AG04450 (cell line): Measurements from ENCODE around the gene GORAB. TPM values are rescaled to one million over a fixed set of nuclear protein-coding genes. Genes with fewer than 3 reads are reported as not detected.

Source experiments
- CTCF ChIA-PET: fragments of 300-600, 350-600 bp; formaldehyde crosslinking; extraction: SDS; loops from one replicate; lab custom pipeline; 2022; ENCODE audit warnings: antibody characterized with exemption, inconsistent platforms; lab: Charles Lee
- POLR2A ChIA-PET: fragments of 350-600 bp; formaldehyde crosslinking; extraction: SDS; loops from one replicate; lab custom pipeline; 2021; ENCODE audit warnings: antibody characterized with exemption, inconsistent platforms; lab: Yijun Ruan, JAX
- DNase-seq: peaks from one replicate; pipeline ENCODE4 v3.0.0-alpha.2; 2011; ENCODE audit warnings: low read depth, low spot score
- H3K27ac ChIP-seq: one replicate; pipeline ENCODE4 v1.5.1; 2012; ENCODE audit warnings: low read depth, low read length, control low read depth
- H3K27me3 ChIP-seq: one replicate; pipeline ENCODE4 v1.6.0; 2012; ENCODE audit warnings: low read length; ENCODE audit not compliant: control insufficient read depth, insufficient read depth
- H3K4me3 ChIP-seq: 2 replicates; pipeline ENCODE4 v1.5.1; 2011; ENCODE audit warnings: mild to moderate bottlenecking, low read depth, low read length, control low read depth
- H3K9me3 ChIP-seq: 2 replicates; pipeline ENCODE4 v1.5.1; 2012; ENCODE audit warnings: low read length; ENCODE audit not compliant: control insufficient read depth, insufficient read depth
- polyA plus RNA-seq: library from polyadenylated mRNA; depleted of rRNA; stranded (reverse); fragments of >200 nt; gene quantifications from 2 replicates; pipeline ENCODE4 v1.2.3, GENCODE V29; 2011
- TF ChIP-seq, protein P1 (sequence below): IDR thresholded peaks from 2 replicates; pipeline ENCODE4 v1.5.1; 2011; ENCODE audit warnings: low read depth, low read length, control low read depth, inconsistent platforms

Gene GORAB
- polyA plus RNA-seq, 1 experiment, result 23.5 TPM

DNA sequence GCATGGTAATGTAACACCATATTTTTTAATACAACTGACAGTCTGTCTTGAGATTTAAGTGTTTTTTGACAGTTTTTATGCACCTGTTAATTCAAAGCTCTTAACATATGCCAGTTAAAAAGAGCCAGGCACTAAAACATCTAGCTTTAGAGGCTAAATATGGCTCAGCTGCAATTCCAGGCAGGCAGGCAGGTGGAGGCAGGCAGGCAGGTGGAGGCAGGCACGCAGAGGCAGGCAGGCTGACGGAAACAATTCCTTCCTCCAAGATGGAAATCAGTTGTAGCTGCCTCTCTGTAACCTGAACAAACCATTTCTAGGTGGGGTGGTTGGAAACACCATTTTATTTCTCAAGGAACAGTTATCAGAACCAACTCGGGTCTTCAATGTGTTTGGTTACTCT lies 51.2 kb downstream of the GORAB start:
- Histone ChIP-seq H3K27me3 (no peaks in the 10 kb centered on the region), H3K9me3 (no peaks in the 10 kb centered on the region), H3K27ac (no peak overlapping the region), H3K4me3 (no peak overlapping the region)
- CTCF ChIA-PET, result no interaction called here
- no peak for DNase-seq
- TF ChIP-seq, protein P1, sequence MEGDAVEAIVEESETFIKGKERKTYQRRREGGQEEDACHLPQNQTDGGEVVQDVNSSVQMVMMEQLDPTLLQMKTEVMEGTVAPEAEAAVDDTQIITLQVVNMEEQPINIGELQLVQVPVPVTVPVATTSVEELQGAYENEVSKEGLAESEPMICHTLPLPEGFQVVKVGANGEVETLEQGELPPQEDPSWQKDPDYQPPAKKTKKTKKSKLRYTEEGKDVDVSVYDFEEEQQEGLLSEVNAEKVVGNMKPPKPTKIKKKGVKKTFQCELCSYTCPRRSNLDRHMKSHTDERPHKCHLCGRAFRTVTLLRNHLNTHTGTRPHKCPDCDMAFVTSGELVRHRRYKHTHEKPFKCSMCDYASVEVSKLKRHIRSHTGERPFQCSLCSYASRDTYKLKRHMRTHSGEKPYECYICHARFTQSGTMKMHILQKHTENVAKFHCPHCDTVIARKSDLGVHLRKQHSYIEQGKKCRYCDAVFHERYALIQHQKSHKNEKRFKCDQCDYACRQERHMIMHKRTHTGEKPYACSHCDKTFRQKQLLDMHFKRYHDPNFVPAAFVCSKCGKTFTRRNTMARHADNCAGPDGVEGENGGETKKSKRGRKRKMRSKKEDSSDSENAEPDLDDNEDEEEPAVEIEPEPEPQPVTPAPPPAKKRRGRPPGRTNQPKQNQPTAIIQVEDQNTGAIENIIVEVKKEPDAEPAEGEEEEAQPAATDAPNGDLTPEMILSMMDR, result no peak
- POLR2A ChIA-PET, result no interaction called here

DNA sequence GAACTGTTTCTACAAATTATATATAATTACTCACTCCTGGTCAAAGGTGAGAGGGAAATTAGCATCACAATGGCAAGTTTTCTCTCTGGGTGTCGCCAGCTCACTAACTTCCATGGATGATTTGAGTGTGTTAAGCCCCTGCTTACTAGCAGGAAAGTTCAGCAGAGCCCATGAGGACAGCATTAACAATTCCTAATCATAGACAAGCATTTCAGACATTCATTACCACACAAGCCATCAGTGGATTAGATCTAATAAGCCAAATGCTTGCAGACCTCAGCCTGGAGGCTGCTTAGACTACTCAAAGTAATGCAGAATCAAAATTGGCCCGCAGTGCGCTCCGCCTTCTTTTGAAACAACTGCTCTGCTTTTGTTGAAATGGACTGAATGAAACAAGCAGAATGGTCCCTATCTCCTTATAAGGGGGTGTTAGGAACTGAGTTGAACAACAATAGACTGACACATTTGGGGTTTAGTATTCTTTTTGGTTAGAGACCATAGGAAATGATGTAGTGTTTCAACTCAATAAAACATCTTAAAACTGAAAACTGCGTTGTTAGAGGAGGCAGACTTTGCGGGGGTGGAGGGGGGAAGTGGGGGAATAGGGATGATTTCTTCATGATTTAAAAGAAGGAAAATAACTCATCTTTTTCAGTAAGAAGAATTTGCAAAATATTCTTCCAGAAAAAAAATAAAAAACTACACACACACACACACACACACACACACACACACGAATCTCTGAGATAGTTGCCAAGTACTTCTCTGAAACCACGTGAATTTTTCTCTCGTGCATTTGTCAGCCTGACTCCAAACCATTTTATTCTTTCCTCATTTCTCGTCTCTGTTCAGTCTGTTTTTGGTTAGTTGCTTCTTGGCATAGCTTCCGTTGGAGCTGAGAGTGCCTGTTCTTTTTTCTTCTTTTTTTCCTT lies 54.6 kb downstream of the GORAB start:
- Histone ChIP-seq H3K4me3 (no peak overlapping the region), H3K27ac (no peak overlapping the region), H3K9me3 (no peaks in the 10 kb centered on the region), H3K27me3 (no peaks in the 10 kb centered on the region)
- TF ChIP-seq, protein P1, result no peak
- POLR2A ChIA-PET, result no interaction called here
- CTCF ChIA-PET, result no interaction called here
- peak; percentile 16 for DNase-seq

DNA sequence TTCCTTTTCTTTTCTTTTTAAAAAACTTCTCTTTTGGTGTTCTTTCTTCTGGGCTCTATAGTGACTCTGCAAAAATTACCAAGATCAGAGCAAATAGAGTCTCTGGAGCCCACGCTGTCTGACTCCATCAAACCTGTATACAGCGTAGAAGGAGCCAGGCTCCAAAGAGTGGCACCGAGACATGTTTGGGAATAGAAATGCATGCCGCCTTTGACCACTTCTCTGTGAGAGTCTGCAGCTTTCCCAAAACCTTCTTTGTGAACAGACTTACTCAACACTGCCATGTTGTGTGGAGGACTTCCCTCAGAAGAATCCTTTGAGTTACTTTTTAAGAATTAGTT lies 55.3 kb downstream of the GORAB start:
- no peaks in the 10 kb centered on the region for H3K27me3 ChIP-seq
- H3K4me3 ChIP-seq, result no peak overlapping the region
- no peak overlapping the region for H3K27ac ChIP-seq
- H3K9me3 ChIP-seq, result no peaks in the 10 kb centered on the region
- CTCF ChIA-PET, result no interaction called here
- POLR2A ChIA-PET, result no interaction called here
- DNase-seq, result no peak
- TF ChIP-seq, protein P1, result no peak

DNA sequence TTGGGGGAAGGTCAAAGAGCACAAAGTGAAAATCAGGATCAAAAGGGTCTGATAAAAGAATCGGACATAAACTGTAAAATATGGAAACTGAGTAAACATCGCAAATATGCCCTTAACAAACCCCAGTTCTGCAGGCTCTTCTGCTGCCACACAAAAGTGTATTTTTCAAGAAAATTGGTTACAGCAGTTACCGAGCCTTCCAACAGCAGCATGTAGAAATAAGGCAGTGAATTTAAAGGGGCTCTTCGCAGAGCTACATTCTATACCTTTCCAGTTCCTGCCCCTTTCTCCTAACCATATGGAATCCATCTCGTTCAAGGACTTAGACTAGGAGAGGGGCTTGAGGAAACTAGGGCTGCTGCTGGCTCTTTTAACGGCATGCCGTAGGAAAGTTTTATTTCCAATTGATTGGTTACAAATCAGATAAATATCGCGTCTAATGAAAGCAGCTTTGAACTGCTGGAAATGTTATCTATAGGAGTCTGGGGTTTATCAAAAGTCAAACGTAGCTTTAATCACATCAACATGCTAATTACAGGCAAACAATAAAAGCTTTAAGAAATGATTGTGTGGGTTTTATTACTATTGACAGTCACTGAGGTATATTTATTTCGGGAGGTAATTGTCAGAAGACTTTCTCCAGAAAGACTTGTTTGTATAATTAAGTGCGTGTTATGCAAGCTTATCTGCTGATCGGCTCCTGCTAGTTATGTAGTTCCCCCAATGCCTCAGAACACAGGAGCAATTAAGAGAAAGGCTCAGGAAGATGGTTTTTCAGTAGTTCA lies 59.1 kb downstream of the GORAB start:
- TF ChIP-seq, protein P1, result no peak
- Histone ChIP-seq H3K27me3 (no peaks in the 10 kb centered on the region), H3K4me3 (no peak overlapping the region), H3K9me3 (no peaks in the 10 kb centered on the region), H3K27ac (no peak overlapping the region)
- POLR2A ChIA-PET, result no interaction called here
- no peak for DNase-seq
- CTCF ChIA-PET, result no interaction called here
